ENCODE measurements around the gene EVI2A. TPM values are rescaled to one million over a fixed set of nuclear protein-coding genes. Genes with fewer than 3 reads are reported as not detected.
A peak's percentile ranks its signal among the peaks of the same experiment; 100 is the strongest.

Gene EVI2A
- total and polyA plus RNA-seq, 10 of the 15 experiments (the other 5 are each of a cell fraction or from before 2014, with no cell fraction given) = 4.6 to 78.3 (median 25.7) TPM

GRCh38 chr17:31318851-31319661, 2.4 kb downstream of the EVI2A start (continued):
- TF ChIP-seq, protein P1, sequence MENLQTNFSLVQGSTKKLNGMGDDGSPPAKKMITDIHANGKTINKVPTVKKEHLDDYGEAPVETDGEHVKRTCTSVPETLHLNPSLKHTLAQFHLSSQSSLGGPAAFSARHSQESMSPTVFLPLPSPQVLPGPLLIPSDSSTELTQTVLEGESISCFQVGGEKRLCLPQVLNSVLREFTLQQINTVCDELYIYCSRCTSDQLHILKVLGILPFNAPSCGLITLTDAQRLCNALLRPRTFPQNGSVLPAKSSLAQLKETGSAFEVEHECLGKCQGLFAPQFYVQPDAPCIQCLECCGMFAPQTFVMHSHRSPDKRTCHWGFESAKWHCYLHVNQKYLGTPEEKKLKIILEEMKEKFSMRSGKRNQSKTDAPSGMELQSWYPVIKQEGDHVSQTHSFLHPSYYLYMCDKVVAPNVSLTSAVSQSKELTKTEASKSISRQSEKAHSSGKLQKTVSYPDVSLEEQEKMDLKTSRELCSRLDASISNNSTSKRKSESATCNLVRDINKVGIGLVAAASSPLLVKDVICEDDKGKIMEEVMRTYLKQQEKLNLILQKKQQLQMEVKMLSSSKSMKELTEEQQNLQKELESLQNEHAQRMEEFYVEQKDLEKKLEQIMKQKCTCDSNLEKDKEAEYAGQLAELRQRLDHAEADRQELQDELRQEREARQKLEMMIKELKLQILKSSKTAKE (IDR thresholded peaks at IDR 0.05; ENCODE audit: low read depth, poor library complexity, severe bottlenecking) = peak; percentile 93

- in situ Hi-C loops (cut with MboI) (no loop called here), intact Hi-C loops (cut with micrococcal nuclease; ENCODE audit: unreplicated experiment) (loop anchor here (10.0 kb wide), 1 partner anchor 586 kb away; the partner anchor contains the start of gene UTP6)
- no peak overlapping the region; the same call in 1 of the 2 replicates for H2AFZ ChIP-seq (ENCODE audit: control insufficient read depth, low read depth, low read length)
- H3K79me2 ChIP-seq (ENCODE audit: control insufficient read depth, insufficient read depth, low read length) = peaks cover 71% of the 10 kb centered on the region
- ATAC-seq (peak; percentile 57), FAIRE-seq (no peak), DNase-seq (ENCODE audit: low read depth, low spot score) (peak; percentile 63)
- SMC1A ChIA-PET (ENCODE audit: uncharacterized antibody, unreplicated experiment) = interaction anchor here (0.8 to 9.5 kb wide), 12 partner anchors 9 to 176 kb away, joined by 3 to 101 read pairs (median 8); no protein-coding TSS in a partner anchor
- BruUV-seq (replicated peaks) = no TSS peak
- H3K4me3 ChIP-seq = peak overlapping the region; percentile 61
- RAD21 ChIA-PET (ENCODE audit: unreplicated experiment) = interaction anchor here (1.2 to 3.3 kb wide), 6 partner anchors 8 to 169 kb away, joined by 3 to 39 read pairs (median 4); no protein-coding TSS in a partner anchor
- H3K9ac ChIP-seq (ENCODE audit: control insufficient read depth, insufficient read depth, low read length) = peak overlapping the region; percentile 68
- under 1% methylated on average over 8 of the region's 8 CpGs for WGBS (ENCODE audit: insufficient coverage, insufficient replicate concordance, low lambda C conversion rate, missing lambda C conversion rate)
- peaks cover 15% of the 10 kb centered on the region for H3K4me1 ChIP-seq (ENCODE audit: control insufficient read depth, insufficient read depth, low read length)
- H3K27me3 ChIP-seq (replicated peaks in 1 of 2; ENCODE audit: control insufficient read depth in 2 of 2, insufficient read depth in 2 of 2, low read length in 1 of 2) = no peaks in the 10 kb centered on the region
- CTCF ChIA-PET = interaction anchor here (1.3 to 10.7 kb wide), 3 partner anchors 12 to 54 kb away, joined by 3 to 80 read pairs (median 9); no protein-coding TSS in a partner anchor
- H3K9me3 ChIP-seq (replicated peaks; ENCODE audit: control insufficient read depth, insufficient read depth, low read length) = no peaks in the 10 kb centered on the region; the same call in 2 of the 3 replicates
- peak overlapping the region; percentile 88 for H3K4me2 ChIP-seq (ENCODE audit: control insufficient read depth, insufficient read depth)
- H3K36me3 ChIP-seq (ENCODE audit: control insufficient read depth in 2 of 2, insufficient read depth in 2 of 2, low read length in 1 of 2) = no peaks in the 10 kb centered on the region
- H4K20me1 ChIP-seq (ENCODE audit: control insufficient read depth, insufficient read depth) = no peaks in the 10 kb centered on the region
- peak overlapping the region; percentile 95 for H3K27ac ChIP-seq (ENCODE audit: control insufficient read depth, insufficient read depth)
- POLR2A ChIA-PET = interaction anchor here (0.5 to 2.6 kb wide), 3 partner anchors 8 to 617 kb away, joined by 3 to 30 read pairs (median 18); no protein-coding TSS in a partner anchor
- peak in 1 of 2 experiments; percentile 14; a peak in 1 of 4 replicates for TF ChIP-seq EP300 (IDR thresholded peaks at IDR 0.05; ENCODE audit: borderline replicate concordance in 1 of 2, control insufficient read depth in 1 of 2, low read depth in 2 of 2, low read length in 2 of 2)
- TF ChIP-seq, protein P1 (IDR thresholded peaks at IDR 0.05; ENCODE audit: low read depth, poor library complexity, severe bottlenecking) = peak; percentile 73
- no peak for TF ChIP-seq MYC (IDR thresholded peaks at IDR 0.05; ENCODE audit: insufficient read depth, insufficient read length, insufficient replicate concordance, low read length, severe bottlenecking)
- peak in 1 of 2 experiments; percentile 66; a peak in 1 of 4 replicates for TF ChIP-seq CEBPB (IDR thresholded peaks at IDR 0.05; ENCODE audit: borderline replicate concordance in 1 of 2, low read depth in 2 of 2, low read length in 2 of 2)
- no peak for TF ChIP-seq KLF5 (IDR thresholded peaks at IDR 0.05; ENCODE audit: partially characterized antibody)
- TF ChIP-seq, protein P2, sequence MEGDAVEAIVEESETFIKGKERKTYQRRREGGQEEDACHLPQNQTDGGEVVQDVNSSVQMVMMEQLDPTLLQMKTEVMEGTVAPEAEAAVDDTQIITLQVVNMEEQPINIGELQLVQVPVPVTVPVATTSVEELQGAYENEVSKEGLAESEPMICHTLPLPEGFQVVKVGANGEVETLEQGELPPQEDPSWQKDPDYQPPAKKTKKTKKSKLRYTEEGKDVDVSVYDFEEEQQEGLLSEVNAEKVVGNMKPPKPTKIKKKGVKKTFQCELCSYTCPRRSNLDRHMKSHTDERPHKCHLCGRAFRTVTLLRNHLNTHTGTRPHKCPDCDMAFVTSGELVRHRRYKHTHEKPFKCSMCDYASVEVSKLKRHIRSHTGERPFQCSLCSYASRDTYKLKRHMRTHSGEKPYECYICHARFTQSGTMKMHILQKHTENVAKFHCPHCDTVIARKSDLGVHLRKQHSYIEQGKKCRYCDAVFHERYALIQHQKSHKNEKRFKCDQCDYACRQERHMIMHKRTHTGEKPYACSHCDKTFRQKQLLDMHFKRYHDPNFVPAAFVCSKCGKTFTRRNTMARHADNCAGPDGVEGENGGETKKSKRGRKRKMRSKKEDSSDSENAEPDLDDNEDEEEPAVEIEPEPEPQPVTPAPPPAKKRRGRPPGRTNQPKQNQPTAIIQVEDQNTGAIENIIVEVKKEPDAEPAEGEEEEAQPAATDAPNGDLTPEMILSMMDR (IDR thresholded peaks at IDR 0.05 in 2 of 3, conservative IDR thresholded peaks at IDR 0.05 in 1 of 3; ENCODE audit: control insufficient read depth in 2 of 3, extremely low read depth in 1 of 3, insufficient read depth in 1 of 3, low read depth in 3 of 3, low read length in 3 of 3) = no peak
- TF ChIP-seq YY1 (IDR thresholded peaks at IDR 0.05; ENCODE audit: low read depth, low read length) = peak; percentile 81
- TF ChIP-seq YBX1 (IDR thresholded peaks at IDR 0.05) = no peak
- TF ChIP-seq CBX3 (IDR thresholded peaks at IDR 0.05; ENCODE audit: borderline replicate concordance, low read depth) = no peak
Observed at GRCh38 chr17:31318298-31318801, 3.1 kb downstream of the EVI2A start.

All from GM12878 (cell line).